GF-D8 (cell line): ENCODE measurements around the gene PTEN.

ENCODE experiments used
- DNase-seq: peaks from one replicate; lab custom pipeline; 2025; lab: John Stamatoyannopoulos, UW

Gene PTEN

GRCh38 chr10:87978166-87978565 is 114.7 kb downstream of the PTEN start:
- no peak for DNase-seq

DNA sequence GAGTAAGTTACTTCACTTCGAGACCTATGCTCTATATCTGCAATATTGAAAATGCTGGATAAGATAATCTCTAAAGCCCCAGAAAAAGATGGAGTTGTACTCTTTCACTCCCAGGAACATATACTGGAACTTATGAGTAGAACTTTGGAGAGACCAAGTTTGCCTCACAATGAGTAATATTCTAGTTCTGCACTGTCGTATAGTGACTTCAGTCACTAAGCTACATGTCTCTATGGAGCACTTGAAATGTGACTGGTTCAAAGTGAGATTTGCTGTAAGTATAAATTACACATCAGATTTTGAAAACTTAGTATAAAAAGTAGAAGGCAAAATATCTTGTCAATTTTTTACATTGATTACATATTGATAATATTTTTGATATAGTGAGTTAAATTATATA is 116.4 kb downstream of the PTEN start:
- no peak for DNase-seq

DNA sequence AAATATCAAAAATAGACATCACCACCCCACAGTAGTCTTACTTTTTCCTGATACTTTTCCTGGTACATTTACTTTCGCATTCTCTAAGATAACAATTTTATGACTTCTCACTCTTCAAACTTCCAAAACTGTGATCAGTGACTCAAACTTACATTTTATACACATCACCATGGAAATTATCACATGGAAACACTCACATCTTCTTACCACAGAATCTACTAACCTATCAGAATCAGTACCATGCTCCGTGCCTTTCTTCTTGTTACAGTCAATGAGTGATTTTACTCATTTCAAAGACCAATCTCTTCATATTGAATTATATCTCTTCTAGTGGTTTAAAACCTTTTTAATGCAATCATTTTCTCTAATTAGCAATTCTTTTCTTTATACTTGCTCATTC is 120.3 kb downstream of the PTEN start:
- no peak for DNase-seq

DNA sequence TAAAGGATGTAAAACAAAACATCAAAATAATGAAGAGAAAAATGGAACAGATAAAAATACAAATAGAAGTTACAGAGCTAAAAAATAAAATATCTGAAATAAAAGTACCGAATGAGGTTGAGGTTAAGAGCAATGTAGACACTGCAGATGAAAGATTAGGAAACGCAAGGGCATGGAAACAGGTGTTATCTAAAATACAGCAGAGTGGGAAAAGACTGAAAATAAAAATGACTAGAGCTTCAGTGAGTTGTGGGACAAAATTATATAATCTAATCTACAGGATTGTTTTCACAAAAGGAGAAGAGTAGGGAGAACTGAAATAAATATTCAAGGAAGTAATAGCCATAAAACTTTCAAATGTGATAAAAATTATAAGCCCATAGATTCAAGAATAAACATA is 123.8 kb downstream of the PTEN start:
- no peak for DNase-seq

GRCh38 chr10:87991946-87992345 is 128.5 kb downstream of the PTEN start:
- DNase-seq: no peak

- no peak for DNase-seq
Observed at GRCh38 chr10:88004451-88004850, 141.0 kb downstream of the PTEN start.

- DNase-seq: no peak
Observed at GRCh38 chr10:88006261-88006660, 142.8 kb downstream of the PTEN start.

DNA sequence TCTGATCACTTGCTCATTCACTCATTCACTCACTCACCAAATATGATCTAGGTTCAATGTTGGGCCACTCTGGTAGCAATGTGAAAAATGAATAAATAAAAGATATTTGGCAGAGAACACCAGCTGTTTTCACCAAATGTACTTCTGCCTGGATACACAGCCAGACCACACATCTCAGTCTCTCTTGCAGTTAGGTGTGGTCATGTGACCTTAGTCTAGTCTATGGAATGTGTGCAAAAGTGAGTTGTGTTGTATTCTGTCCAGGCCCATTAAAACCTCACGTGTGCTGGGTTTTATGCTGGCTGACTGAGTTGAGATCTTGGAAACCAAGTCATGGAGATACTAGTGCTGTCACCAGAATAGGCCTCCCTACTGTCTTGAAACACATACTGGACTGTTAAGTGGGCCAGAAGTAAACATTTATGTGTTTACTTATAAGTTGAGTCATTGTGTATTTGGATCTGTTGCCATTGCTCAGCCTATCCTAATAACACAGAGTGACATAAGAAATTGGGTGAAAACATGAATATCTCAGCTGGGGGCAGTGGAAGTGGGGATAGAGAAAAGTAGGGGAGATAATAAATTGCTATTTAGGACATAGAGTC is 145.5 kb downstream of the PTEN start:
- DNase-seq: no peak

DNA sequence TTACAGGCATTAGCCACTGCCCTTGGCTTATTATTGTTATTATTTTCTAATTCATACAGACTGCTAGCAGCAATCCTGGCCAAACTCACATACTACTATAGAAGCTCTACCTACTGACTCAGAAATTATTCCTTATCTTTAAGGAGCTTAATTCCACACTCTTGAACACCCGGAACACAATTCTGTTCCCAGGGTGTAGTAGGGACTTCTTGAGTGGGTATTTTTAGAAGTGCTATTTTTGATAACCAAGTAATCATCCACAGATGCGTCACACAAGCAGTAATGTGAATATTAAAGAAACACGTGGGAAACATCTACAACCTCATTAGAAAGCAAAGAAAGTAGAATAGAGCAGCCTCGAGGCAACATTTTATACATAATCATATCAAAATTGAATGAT is 149.2 kb downstream of the PTEN start:
- no peak for DNase-seq

GRCh38 chr10:88017781-88018180 is 154.4 kb downstream of the PTEN start:
- no peak for DNase-seq

DNA sequence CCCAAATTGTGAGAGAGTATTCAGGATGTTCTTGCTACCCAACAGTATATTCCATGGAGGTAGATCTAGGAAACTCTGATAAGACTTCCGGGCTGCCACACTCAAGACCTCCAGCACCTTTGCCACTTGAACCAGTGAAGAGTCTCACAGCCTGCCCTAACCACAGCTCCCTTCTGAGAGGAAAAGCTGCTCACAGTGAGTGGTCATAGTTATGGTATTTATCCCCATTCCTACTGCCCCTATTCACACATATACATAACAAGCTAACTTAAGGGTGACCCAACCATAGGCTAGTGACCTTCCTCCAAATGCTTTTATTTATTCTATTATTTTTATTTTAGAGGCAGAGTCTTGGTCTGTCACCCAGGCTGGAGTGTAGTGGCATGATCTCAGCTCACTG is 156.3 kb downstream of the PTEN start:
- DNase-seq: no peak
